Activated CD8-positive, alpha-beta memory T cell treated with anti-CD3 and anti-CD28 coated beads, Interleukin-2, amount 50 U/mL, for 1 hour (primary cell): Measurements from ENCODE around the gene ZNF814.
"Not testable (repeated sequence)": the region's sequence is repeated elsewhere in the genome, so short reads cannot be mapped to it uniquely, and the experiment has no call there.

ENCODE experiments used
- DNase-seq: peaks from one replicate; pipeline ENCODE4 v3.0.0-alpha.2; 2020; ENCODE audit errors: extremely low read depth

Gene ZNF814

GRCh38 chr19:57816652-57817051, 72.2 kb downstream of the ZNF814 start:
- DNase-seq: no peak

DNA sequence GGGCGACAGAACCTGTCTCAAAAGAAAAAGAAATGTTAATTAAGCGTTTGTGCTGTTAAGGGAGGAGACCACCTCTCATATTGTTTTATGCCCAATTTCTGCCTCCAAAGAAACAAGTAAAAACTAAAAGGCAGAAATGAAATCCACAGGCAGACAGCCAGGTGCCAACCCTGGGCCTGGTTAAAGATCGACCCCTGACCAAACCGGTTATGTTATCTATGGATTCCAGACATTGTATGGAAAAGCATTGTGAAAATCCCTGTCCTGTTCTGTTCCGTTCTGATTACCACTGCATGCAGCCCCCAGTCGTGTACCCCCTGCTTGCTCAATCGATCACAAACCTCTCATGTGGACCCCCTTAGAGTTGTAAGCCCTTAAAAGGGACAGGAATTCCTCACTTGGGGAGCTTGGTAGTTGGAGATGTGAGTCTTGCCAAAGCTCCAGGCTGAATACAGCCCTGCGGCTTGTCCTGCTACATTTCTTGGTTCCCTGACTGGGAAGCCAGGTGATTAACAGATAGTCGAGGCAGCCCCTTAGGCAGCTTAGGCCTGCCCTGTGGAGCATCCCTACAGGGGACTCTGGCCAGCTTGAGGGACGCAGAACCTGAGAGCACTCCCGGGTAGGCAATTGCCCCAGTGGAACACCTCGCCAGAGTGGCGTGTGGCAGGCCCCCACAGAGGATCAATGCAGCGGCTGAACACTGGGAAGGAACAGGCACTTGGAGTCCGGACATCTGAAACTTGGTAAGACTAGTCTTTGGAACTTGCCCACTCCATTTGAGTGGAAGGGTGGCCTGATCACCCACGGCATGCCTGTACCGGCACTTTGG, 73.4 kb downstream of the ZNF814 start:
- DNase-seq: no peak

GRCh38 chr19:57814505-57815246, 74.2 kb downstream of the ZNF814 start, which contains the start of gene ZNF552:
Gene ZNF552, minus strand, starts transcription at chr19:57814913. Its CDS starts 170 bp downstream, at chr19:57814743.
- DNase-seq: peak; percentile 41

DNA sequence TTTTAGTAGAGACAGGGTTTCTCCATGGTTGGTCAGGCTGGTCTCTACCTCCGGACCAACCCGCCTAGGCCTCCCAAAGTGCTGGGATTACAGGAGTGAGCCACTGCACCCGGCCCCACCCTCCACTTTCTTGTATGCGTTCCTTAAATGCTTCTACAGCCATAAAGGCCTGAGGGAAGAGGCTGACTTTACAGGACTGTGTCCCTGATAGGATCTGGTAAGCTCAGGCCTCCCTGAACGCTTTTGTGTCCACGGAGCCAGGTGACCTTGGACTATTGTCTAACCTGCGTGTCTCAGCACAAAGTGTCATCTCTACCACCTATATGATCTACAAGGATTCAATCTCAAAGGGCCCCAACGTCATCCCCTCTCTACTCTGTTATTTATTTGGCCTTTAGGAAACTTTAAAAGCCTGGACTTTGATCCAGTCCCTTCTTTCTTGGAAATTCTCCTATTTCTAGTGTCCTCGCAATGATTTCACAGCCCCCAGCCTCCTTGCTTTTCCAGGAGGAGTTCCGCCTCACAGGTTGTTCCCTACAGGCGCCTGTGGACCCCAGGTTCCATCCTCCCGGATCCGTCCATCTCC, 74.8 kb downstream of the ZNF814 start:
- DNase-seq: no peak

GRCh38 chr19:57812975-57813820, 75.6 kb downstream of the ZNF814 start:
- not testable (repeated sequence) for DNase-seq

GRCh38 chr19:57812226-57812625, 76.6 kb downstream of the ZNF814 start:
- DNase-seq: no peak

DNA sequence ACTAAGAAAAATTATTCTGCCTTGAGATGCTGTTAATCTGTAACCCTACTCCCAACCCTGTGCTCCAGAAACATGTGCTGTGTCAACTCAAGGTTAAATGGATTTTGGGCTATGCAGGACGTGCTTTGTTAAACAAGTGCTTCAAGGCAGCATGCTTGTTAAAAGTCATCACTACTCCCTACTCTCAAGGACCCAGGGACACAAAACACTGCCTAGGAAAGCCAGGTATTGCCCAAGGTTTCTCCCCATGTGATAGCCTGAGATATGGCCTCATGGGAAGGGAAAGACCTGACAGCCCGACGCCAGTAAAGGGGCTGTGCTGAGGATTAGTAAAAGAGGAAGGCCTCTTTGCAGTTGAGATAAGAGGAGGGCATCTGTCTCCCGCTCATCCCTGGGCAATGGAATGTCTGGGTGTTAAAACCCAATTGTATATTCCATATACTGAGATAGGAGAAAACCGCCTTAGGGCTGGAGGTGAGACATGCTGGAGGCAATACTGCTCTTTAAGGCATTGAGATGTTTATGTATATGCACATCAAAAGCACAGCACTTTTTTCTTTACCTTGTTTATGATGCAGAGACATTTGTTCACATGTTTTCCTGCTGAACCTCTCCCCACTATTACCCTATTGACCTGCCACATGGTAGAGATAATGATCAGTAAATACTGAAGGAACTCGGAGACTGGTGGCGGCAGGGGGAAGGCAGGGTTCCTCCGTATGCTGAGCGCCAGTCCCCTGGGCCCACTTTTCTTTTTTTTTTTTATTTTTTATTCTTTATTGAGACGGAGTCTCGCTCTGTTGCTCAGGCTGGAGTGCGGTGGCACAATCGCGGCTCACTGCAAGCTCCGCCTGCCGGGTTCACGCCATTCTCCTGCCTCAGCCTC, 78.2 kb downstream of the ZNF814 start:
- not testable (repeated sequence) for DNase-seq

- no peak for DNase-seq
Measured at GRCh38 chr19:57807541-57807940, 81.3 kb downstream of the ZNF814 start.

- no peak for DNase-seq
Measured at GRCh38 chr19:57803594-57804325, 85.1 kb downstream of the ZNF814 start.

DNA sequence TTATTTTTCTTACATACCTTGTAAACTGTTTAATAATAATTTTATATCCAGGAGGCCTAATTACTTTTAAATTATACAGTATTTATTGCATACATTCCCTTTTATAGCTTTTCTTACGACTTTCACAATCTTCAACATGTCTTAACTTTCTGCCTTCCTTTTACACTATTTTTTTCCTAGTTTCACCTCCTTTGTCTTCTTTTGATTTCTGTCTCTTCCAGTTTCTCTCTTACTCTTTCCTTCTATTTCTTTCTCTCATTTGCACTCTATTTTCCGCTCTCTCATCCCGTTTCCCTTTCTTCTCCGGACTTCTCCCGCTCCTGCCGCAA, 85.6 kb downstream of the ZNF814 start:
- DNase-seq: no peak

DNA sequence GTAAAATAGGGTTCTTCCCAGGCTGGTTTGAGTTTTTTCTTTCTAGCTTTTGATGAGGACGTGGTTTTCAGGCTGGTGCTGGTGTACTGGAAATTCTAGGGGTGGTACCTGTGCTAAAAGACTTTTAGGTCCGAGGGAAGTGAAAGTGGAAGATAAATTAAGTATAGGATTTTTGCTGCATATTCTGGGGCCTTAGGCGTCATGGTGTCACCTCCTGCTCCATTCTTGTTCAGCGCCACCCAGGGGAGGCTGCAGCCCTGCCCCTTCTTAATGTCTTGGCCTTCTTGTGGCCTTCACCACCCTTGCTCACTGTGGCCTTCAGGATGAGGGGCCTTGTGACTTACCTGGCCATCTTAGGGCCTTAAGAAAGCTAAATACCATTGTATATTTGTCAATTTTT, 86.6 kb downstream of the ZNF814 start:
- DNase-seq: no peak

DNA sequence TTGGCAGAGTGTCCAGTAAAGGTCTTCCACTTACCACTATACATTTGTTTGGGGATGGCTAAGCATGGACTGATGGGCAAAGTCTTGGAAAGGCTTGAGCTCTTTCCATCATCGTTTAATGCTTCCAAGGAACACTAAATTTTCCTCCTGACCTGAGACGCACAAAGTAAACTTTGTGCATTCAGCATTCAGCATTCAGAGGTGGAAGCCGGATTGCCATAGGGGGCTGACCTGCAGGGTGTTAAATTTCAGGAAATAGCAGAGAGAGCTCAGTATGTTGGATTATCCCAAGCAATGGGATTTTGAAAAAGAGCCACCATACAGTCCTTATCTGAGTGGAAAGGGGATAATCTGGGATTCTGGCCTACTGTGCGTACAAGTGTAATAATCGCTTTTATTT, 88.1 kb downstream of the ZNF814 start:
- no peak for DNase-seq
